ENCODE data around the gene DCST2. TPM values are rescaled to one million over a fixed set of nuclear protein-coding genes. Genes with fewer than 3 reads are reported as not detected.

Gene DCST2
- total RNA-seq, 1 donor from 2014 or later: 0.80 TPM

- Mint-ChIP-seq H3K4me1 (ENCODE audit: low read depth) (peaks cover 14% of the 10 kb centered on the region), H3K27ac (no peak overlapping the region), H3K4me3 (ENCODE audit: low read depth) (no peak overlapping the region), H3K9me3 (no peaks in the 10 kb centered on the region), H3K27me3 (ENCODE audit: low read depth) (peaks cover 7% of the 10 kb centered on the region), H3K36me3 (ENCODE audit: low read depth) (no peaks in the 10 kb centered on the region)
- DNase-seq (ENCODE audit: low spot score): no peak
- intact Hi-C loops (cut with micrococcal nuclease): no loop called here
Observed at GRCh38 chr1:155040358-155041093, 6.9 kb upstream of the DCST2 start.

- Mint-ChIP-seq H3K4me1 (ENCODE audit: low read depth) (peaks cover 3% of the 10 kb centered on the region), H3K27me3 (ENCODE audit: low read depth) (peaks cover 8% of the 10 kb centered on the region), H3K36me3 (ENCODE audit: low read depth) (no peaks in the 10 kb centered on the region), H3K4me3 (ENCODE audit: low read depth) (no peak overlapping the region), H3K27ac (no peak overlapping the region), H3K9me3 (no peaks in the 10 kb centered on the region)
- intact Hi-C loops (cut with micrococcal nuclease): no loop called here
- DNase-seq (ENCODE audit: low spot score): no peak
Observed at GRCh38 chr1:155039308-155039669, 5.7 kb upstream of the DCST2 start.

GRCh38 chr1:155038602-155039307 is 5.2 kb upstream of the DCST2 start:
- no peak overlapping the region for H3K4me3 Mint-ChIP-seq (ENCODE audit: low read depth)
- peaks cover 3% of the 10 kb centered on the region for H3K4me1 Mint-ChIP-seq (ENCODE audit: low read depth)
- intact Hi-C loops (cut with micrococcal nuclease): no loop called here
- peaks cover 8% of the 10 kb centered on the region for H3K27me3 Mint-ChIP-seq (ENCODE audit: low read depth)
- DNase-seq (ENCODE audit: low spot score): no peak
- no peaks in the 10 kb centered on the region for H3K36me3 Mint-ChIP-seq (ENCODE audit: low read depth)
- H3K27ac Mint-ChIP-seq: no peak overlapping the region
- no peaks in the 10 kb centered on the region for H3K9me3 Mint-ChIP-seq

GRCh38 chr1:155037851-155038441 is 4.4 kb upstream of the DCST2 start:
- peaks cover 8% of the 10 kb centered on the region for H3K27me3 Mint-ChIP-seq (ENCODE audit: low read depth)
- DNase-seq (ENCODE audit: low spot score): no peak
- H3K4me1 Mint-ChIP-seq (ENCODE audit: low read depth): peaks cover 3% of the 10 kb centered on the region
- intact Hi-C loops (cut with micrococcal nuclease): no loop called here
- no peaks in the 10 kb centered on the region for H3K36me3 Mint-ChIP-seq (ENCODE audit: low read depth)
- H3K9me3 Mint-ChIP-seq: no peaks in the 10 kb centered on the region
- no peak overlapping the region for H3K4me3 Mint-ChIP-seq (ENCODE audit: low read depth)
- no peak overlapping the region for H3K27ac Mint-ChIP-seq

GRCh38 chr1:155037043-155037442 is 3.5 kb upstream of the DCST2 start:
- Mint-ChIP-seq H3K9me3 (no peaks in the 10 kb centered on the region), H3K4me3 (ENCODE audit: low read depth) (no peak overlapping the region), H3K36me3 (ENCODE audit: low read depth) (no peaks in the 10 kb centered on the region), H3K27ac (no peak overlapping the region), H3K4me1 (ENCODE audit: low read depth) (peaks cover 3% of the 10 kb centered on the region), H3K27me3 (ENCODE audit: low read depth) (peaks cover 8% of the 10 kb centered on the region)
- DNase-seq (ENCODE audit: low spot score): no peak
- intact Hi-C loops (cut with micrococcal nuclease): no loop called here

GRCh38 chr1:155035936-155036335 is 2.4 kb upstream of the DCST2 start:
- intact Hi-C loops (cut with micrococcal nuclease): no loop called here
- Mint-ChIP-seq H3K27ac (no peak overlapping the region), H3K4me1 (ENCODE audit: low read depth) (peaks cover 3% of the 10 kb centered on the region), H3K4me3 (ENCODE audit: low read depth) (no peak overlapping the region), H3K9me3 (no peaks in the 10 kb centered on the region), H3K27me3 (ENCODE audit: low read depth) (peaks cover 8% of the 10 kb centered on the region), H3K36me3 (ENCODE audit: low read depth) (no peaks in the 10 kb centered on the region)
- DNase-seq (ENCODE audit: low spot score): no peak

- H3K9me3 Mint-ChIP-seq: no peaks in the 10 kb centered on the region
- no peak overlapping the region for H3K4me3 Mint-ChIP-seq (ENCODE audit: low read depth)
- H3K36me3 Mint-ChIP-seq (ENCODE audit: low read depth): no peaks in the 10 kb centered on the region
- peaks cover 3% of the 10 kb centered on the region for H3K4me1 Mint-ChIP-seq (ENCODE audit: low read depth)
- H3K27ac Mint-ChIP-seq: no peak overlapping the region
- peaks cover 8% of the 10 kb centered on the region for H3K27me3 Mint-ChIP-seq (ENCODE audit: low read depth)
- intact Hi-C loops (cut with micrococcal nuclease): no loop called here
- DNase-seq (ENCODE audit: low spot score): no peak
Observed at GRCh38 chr1:155034318-155035208, 982 bp upstream of the DCST2 start.

GRCh38 chr1:155032886-155033285 is 695 bp downstream of the DCST2 start:
- intact Hi-C loops (cut with micrococcal nuclease): no loop called here
- no peak for DNase-seq (ENCODE audit: low spot score)
- H3K4me3 Mint-ChIP-seq (ENCODE audit: low read depth): no peak overlapping the region
- H3K9me3 Mint-ChIP-seq: no peaks in the 10 kb centered on the region
- no peaks in the 10 kb centered on the region for H3K36me3 Mint-ChIP-seq (ENCODE audit: low read depth)
- peaks cover 4% of the 10 kb centered on the region for H3K27me3 Mint-ChIP-seq (ENCODE audit: low read depth)
- H3K27ac Mint-ChIP-seq: no peak overlapping the region
- H3K4me1 Mint-ChIP-seq (ENCODE audit: low read depth): no peaks in the 10 kb centered on the region

GRCh38 chr1:155030899-155031298 is 2.7 kb downstream of the DCST2 start:
- no peaks in the 10 kb centered on the region for H3K9me3 Mint-ChIP-seq
- no peaks in the 10 kb centered on the region for H3K4me1 Mint-ChIP-seq (ENCODE audit: low read depth)
- no peak overlapping the region for H3K27ac Mint-ChIP-seq
- peaks cover 1% of the 10 kb centered on the region for H3K27me3 Mint-ChIP-seq (ENCODE audit: low read depth)
- no peak for DNase-seq (ENCODE audit: low spot score)
- no peaks in the 10 kb centered on the region for H3K36me3 Mint-ChIP-seq (ENCODE audit: low read depth)
- H3K4me3 Mint-ChIP-seq (ENCODE audit: low read depth): no peak overlapping the region
- intact Hi-C loops (cut with micrococcal nuclease): no loop called here

- Mint-ChIP-seq H3K4me3 (ENCODE audit: low read depth) (no peak overlapping the region), H3K4me1 (ENCODE audit: low read depth) (no peaks in the 10 kb centered on the region), H3K27me3 (ENCODE audit: low read depth) (peaks cover under 1% of the 10 kb centered on the region), H3K27ac (no peak overlapping the region), H3K36me3 (ENCODE audit: low read depth) (no peaks in the 10 kb centered on the region), H3K9me3 (no peaks in the 10 kb centered on the region)
- no peak for DNase-seq (ENCODE audit: low spot score)
- intact Hi-C loops (cut with micrococcal nuclease): no loop called here
Observed at GRCh38 chr1:155030243-155030795, 3.3 kb downstream of the DCST2 start.

- DNase-seq (ENCODE audit: low spot score): no peak
- Mint-ChIP-seq H3K4me3 (ENCODE audit: low read depth) (no peak overlapping the region), H3K36me3 (ENCODE audit: low read depth) (no peaks in the 10 kb centered on the region), H3K4me1 (ENCODE audit: low read depth) (no peaks in the 10 kb centered on the region), H3K27ac (no peak overlapping the region), H3K27me3 (ENCODE audit: low read depth) (no peaks in the 10 kb centered on the region), H3K9me3 (no peaks in the 10 kb centered on the region)
- intact Hi-C loops (cut with micrococcal nuclease): no loop called here
Observed at GRCh38 chr1:155029513-155030242, 3.9 kb downstream of the DCST2 start.

- Mint-ChIP-seq H3K4me3 (ENCODE audit: low read depth) (no peak overlapping the region), H3K4me1 (ENCODE audit: low read depth) (no peaks in the 10 kb centered on the region), H3K9me3 (no peaks in the 10 kb centered on the region), H3K27ac (no peak overlapping the region), H3K27me3 (ENCODE audit: low read depth) (no peaks in the 10 kb centered on the region), H3K36me3 (ENCODE audit: low read depth) (no peaks in the 10 kb centered on the region)
- DNase-seq (ENCODE audit: low spot score): no peak
- intact Hi-C loops (cut with micrococcal nuclease): no loop called here
Observed at GRCh38 chr1:155026588-155026987, 7.0 kb downstream of the DCST2 start.
